GM18951 (cell line): Measurements from ENCODE around the gene NDFIP2.

Experiments used
- POLR2A ChIP-seq: IDR thresholded peaks from 4 replicates; pipeline ENCODE4 v1.6.1; 2011; ENCODE audit warnings: mild to moderate bottlenecking; ENCODE audit not compliant: insufficient read length, insufficient read depth; ENCODE audit errors: extremely low read depth
- in situ Hi-C: fragments of 300-500 bp; cut with MboI; formaldehyde crosslinking; loops from one replicate; pipeline ENCODE4 v1.12.0; 2022; ENCODE audit warnings: low sequenced_read_pairs, mixed read lengths, inconsistent platforms; ENCODE audit not compliant: unreplicated experiment

NDFIP2 gene

GRCh38 chr13:79522583-79522982 is 41.6 kb downstream of the NDFIP2 start:
- in situ Hi-C loops, result no loop called here
- TF ChIP-seq POLR2A, result no peak

- TF ChIP-seq POLR2A, result no peak
- in situ Hi-C loops, result no loop called here
Observed at GRCh38 chr13:79525064-79525857, 44.3 kb downstream of the NDFIP2 start.

DNA sequence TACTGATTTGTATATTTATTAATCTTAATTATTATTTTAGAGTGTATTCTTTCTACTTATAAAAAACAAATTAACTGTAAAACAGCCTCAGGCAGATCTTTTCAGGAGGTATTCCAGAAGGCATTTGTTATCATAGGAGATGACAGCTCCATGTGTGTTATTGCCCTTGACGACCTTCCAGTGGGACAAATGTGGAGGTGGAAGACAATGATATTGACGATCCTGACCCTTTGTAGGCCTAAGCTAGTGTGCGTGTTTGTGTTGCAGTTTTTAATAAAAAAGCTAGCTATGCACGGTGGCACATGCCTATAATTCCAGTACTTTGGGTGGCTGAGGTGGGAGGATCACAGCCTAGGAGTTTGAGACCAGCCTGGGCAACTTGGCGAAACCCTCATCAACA is 46.7 kb downstream of the NDFIP2 start:
- TF ChIP-seq POLR2A, result no peak
- in situ Hi-C loops, result no loop called here

GRCh38 chr13:79528356-79528755 is 47.4 kb downstream of the NDFIP2 start:
- in situ Hi-C loops, result no loop called here
- no peak for TF ChIP-seq POLR2A

- no peak for TF ChIP-seq POLR2A
- in situ Hi-C loops, result no loop called here
Observed at GRCh38 chr13:79528759-79529191, 47.8 kb downstream of the NDFIP2 start.

DNA sequence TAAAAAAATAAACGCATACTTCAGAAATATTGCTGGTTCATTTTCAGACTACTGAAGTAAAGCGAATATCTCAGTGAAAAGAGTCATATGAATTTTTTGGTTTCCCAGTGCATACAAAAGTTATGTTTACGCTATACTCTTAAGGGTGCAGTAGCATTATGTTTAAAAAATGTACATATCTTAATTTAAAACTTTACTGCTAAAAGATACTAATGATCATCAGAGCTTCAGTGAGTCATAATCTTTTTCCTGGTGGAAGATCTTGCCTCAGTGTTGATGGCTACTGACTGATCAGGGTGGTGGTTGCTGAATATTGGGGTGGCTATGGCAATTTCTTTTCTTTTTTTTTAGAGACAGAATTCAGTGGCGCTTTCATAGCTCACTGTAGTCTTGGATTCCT is 48.9 kb downstream of the NDFIP2 start:
- in situ Hi-C loops, result loop anchor here (5.0 kb wide), 1 partner anchor 103 kb away; no protein-coding TSS in a partner anchor

GRCh38 chr13:79530270-79530669 is 49.3 kb downstream of the NDFIP2 start:
- no peak for TF ChIP-seq POLR2A
- in situ Hi-C loops, result loop anchor here (5.0 kb wide), 1 partner anchor 103 kb away; no protein-coding TSS in a partner anchor

More for the DNA sequence above, 48.9 kb downstream of the NDFIP2 start:
- TF ChIP-seq POLR2A, result no peak

- in situ Hi-C loops, result loop anchor here (5.0 kb wide), 1 partner anchor 104 kb away; no protein-coding TSS in a partner anchor
- TF ChIP-seq POLR2A, result no peak
Observed at GRCh38 chr13:79531542-79532254, 50.7 kb downstream of the NDFIP2 start.

DNA sequence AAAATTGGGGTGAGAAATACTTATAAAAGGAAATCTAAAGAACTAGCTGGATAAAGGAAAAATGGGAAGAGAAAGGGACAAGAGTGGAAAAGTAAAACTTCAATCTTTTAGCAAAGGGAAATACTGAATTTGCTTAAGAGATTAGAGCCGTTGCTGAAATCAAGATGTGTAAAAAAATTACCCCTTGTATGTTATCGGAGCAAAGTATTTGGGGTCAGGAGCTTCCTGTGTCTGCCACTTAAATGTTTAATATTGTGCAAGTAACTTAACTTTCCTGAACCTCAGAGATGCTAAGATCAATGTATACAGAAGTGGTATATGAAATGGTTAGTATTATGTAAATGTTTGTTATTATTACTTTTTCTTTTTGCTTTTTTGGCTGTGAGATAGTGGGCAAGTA is 51.6 kb downstream of the NDFIP2 start:
- no peak for TF ChIP-seq POLR2A
- in situ Hi-C loops, result loop anchor here (5.0 kb wide), 1 partner anchor 105 kb away; no protein-coding TSS in a partner anchor

- no peak for TF ChIP-seq POLR2A
- in situ Hi-C loops, result loop anchor here (5.0 kb wide), 1 partner anchor 107 kb away; no protein-coding TSS in a partner anchor
Observed at GRCh38 chr13:79533781-79534400, 52.9 kb downstream of the NDFIP2 start.

GRCh38 chr13:79534596-79534995 is 53.6 kb downstream of the NDFIP2 start:
- in situ Hi-C loops, result loop anchor here (5.0 kb wide), 1 partner anchor 107 kb away; no protein-coding TSS in a partner anchor
- TF ChIP-seq POLR2A, result no peak

DNA sequence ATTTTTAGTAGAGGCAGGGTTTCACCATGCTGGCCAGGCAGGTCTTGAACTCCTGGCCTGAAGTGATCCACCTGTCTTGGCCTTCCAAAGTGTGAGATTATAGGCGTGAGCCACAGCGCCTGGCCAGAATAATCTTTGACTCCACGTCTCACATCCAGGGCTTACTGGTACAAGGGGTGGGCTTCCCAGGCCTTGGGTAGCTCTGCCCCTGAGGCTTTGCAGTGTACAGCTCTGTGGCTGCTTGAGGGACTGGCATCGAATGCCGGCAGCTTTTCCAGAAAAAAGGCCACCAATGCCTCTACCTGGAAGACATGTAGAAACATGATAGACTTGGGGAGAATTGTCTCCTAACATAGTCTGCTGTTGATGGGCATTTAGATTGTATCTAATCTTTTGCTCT is 57.8 kb downstream of the NDFIP2 start:
- in situ Hi-C loops, result no loop called here
- no peak for TF ChIP-seq POLR2A

- in situ Hi-C loops, result no loop called here
- TF ChIP-seq POLR2A, result no peak
Observed at GRCh38 chr13:79540504-79540903, 59.5 kb downstream of the NDFIP2 start.

GRCh38 chr13:79541426-79542049 is 60.6 kb downstream of the NDFIP2 start:
- TF ChIP-seq POLR2A, result no peak
- in situ Hi-C loops, result no loop called here
